HCT116 (cell line): ENCODE results near the gene RIN1. TPM values are rescaled to one million over a fixed set of nuclear protein-coding genes. Genes with fewer than 3 reads are reported as not detected.

Experiments
- ATAC-seq: fragments of 200-7000 bp; cut with Tn5 transposase; 2 replicates; pipeline ENCODE4 v1.9.1; 2020; ENCODE audit warnings: mild to moderate bottlenecking, moderate library complexity
- BruUV-seq: library from RNA; stranded (reverse); fragments of 400-500 nt; replicated peaks from 2 replicates; lab custom pipeline; 2021; lab: Mats Ljungman, UMichigan
- CTCF ChIA-PET: fragments of 300-600 bp; sonication (Branson Sonifier 250); formaldehyde crosslinking; loops from one replicate; lab custom pipeline; 2021; ENCODE audit warnings: antibody characterized with exemption; lab: Charles Lee
- POLR2A ChIA-PET: fragments of 300-600, 350-600 bp; sonication (Branson Sonifier 250); formaldehyde crosslinking; loops from one replicate; lab custom pipeline; 2021; ENCODE audit warnings: antibody characterized with exemption; lab: Charles Lee
- RAD21 ChIA-PET, 2 experiments: fragments of 300-600 bp; sonication (Branson Sonifier 250); formaldehyde crosslinking; loops; one replicate each; lab custom pipeline; 2023; ENCODE audit warnings: low total read pairs in 2 of 2; ENCODE audit not compliant: uncharacterized antibody in 2 of 2, unreplicated experiment in 2 of 2, low non-redundant PET in 1 of 2; lab: Charles Lee
- DNase-seq: peaks from one replicate; pipeline ENCODE4 v3.0.0-alpha.2; 2010; ENCODE audit warnings: low read depth, low spot score
- H2AFZ ChIP-seq: fragments of 200-600 bp; shearing (Covaris generic), sonication (generic); 2 replicates; pipeline ENCODE4 v1.6.1; 2017; ENCODE audit warnings: low read depth, mixed run types, mixed read lengths, antibody characterized with exemption, low read length; ENCODE audit not compliant: poor library complexity, severe bottlenecking
- H3K27ac ChIP-seq: 2 replicates; pipeline ENCODE4 v1.5.1; 2012; ENCODE audit warnings: low read depth, low read length
- H3K27me3 ChIP-seq: fragments of 200-600 bp; sonication (generic); 2 replicates; pipeline ENCODE4 v1.6.1; 2016; ENCODE audit warnings: mixed run types, low read length, mixed read lengths; ENCODE audit not compliant: insufficient read depth
- H3K36me3 ChIP-seq, 2 experiments: fragments of 200-500 bp in 1 of 2; fragments of 200-600 bp in 1 of 2; sonication (Bioruptor generic) in 1 of 2; sonication (generic) in 1 of 2; 2 replicates each; pipeline versions ENCODE4 v1.5.1 to v1.6.1; 2014 to 2016; ENCODE audit warnings: low read length in 2 of 2, inconsistent platforms in 1 of 2, mixed read lengths in 1 of 2, mixed run types in 1 of 2; ENCODE audit not compliant: insufficient read depth in 2 of 2, control insufficient read depth in 1 of 2
- H3K4me1 ChIP-seq, 2 experiments: fragments of 200-600 bp in 1 of 2; sonication (generic) in 1 of 2; 2 replicates each; pipeline versions ENCODE4 v1.5.1 to v1.6.1; 2012 to 2017; ENCODE audit warnings: low read length in 2 of 2, inconsistent platforms in 1 of 2, mild to moderate bottlenecking in 1 of 2, mixed read lengths in 1 of 2, mixed run types in 1 of 2, moderate library complexity in 1 of 2; ENCODE audit not compliant: insufficient read depth in 2 of 2, control insufficient read depth in 1 of 2
- H3K4me2 ChIP-seq: fragments of 200-600 bp; sonication (generic); 2 replicates; pipeline ENCODE4 v1.6.1; 2017; ENCODE audit warnings: mixed run types, low read length, mixed read lengths
- H3K4me3 ChIP-seq, 2 experiments: fragments of 200-600 bp in 1 of 2; sonication (generic) in 1 of 2; replicated peaks in 1 of 2; 2 replicates each; pipeline ENCODE4 v1.5.1; 2011 to 2016; ENCODE audit warnings: low read length in 2 of 2, control low read depth in 1 of 2, low read depth in 1 of 2, mild to moderate bottlenecking in 1 of 2, mixed read lengths in 1 of 2, mixed run types in 1 of 2
- H3K79me2 ChIP-seq: fragments of 200-600 bp; sonication (generic); 2 replicates; pipeline ENCODE4 v1.6.1; 2017; ENCODE audit warnings: mild to moderate bottlenecking, mixed run types, low read length, moderate library complexity, mixed read lengths; ENCODE audit not compliant: insufficient read depth
- H3K9ac ChIP-seq: fragments of 200-600 bp; sonication (generic); 2 replicates; pipeline ENCODE4 v1.6.1; 2016; ENCODE audit warnings: low read length, mixed read lengths
- H3K9me2 ChIP-seq: fragments of 200-600 bp; sonication (generic), shearing (Covaris generic); 2 replicates; pipeline ENCODE4 v1.6.1; 2017; ENCODE audit warnings: mixed run types, mild to moderate bottlenecking, moderate library complexity; ENCODE audit not compliant: insufficient read depth
- H3K9me3 ChIP-seq, 2 experiments: fragments of 200-500 bp in 1 of 2; fragments of 200-600 bp in 1 of 2; sonication (Bioruptor generic) in 1 of 2; sonication (generic) in 1 of 2; 2 replicates each; pipeline ENCODE4 v1.6.1; 2014 to 2017; ENCODE audit warnings: low read length in 2 of 2, mixed read lengths in 2 of 2, inconsistent platforms in 1 of 2, low read depth in 1 of 2, mild to moderate bottlenecking in 1 of 2, mixed run types in 1 of 2, moderate library complexity in 1 of 2; ENCODE audit not compliant: control insufficient read depth in 1 of 2, insufficient read depth in 1 of 2
- H4K20me1 ChIP-seq: fragments of 200-600 bp; sonication (generic), shearing (Covaris generic); 2 replicates; pipeline ENCODE4 v1.6.1; 2017; ENCODE audit warnings: mixed run types, mild to moderate bottlenecking, moderate library complexity; ENCODE audit not compliant: insufficient read depth
- ATF3 ChIP-seq: IDR thresholded peaks from 2 replicates; pipeline ENCODE4 v1.6.1; 2012
- ZNF274 ChIP-seq: fragments of 200-500 bp; sonication (Bioruptor generic); IDR thresholded peaks from 2 replicates; pipeline ENCODE4 v1.6.1; 2014; ENCODE audit warnings: mild to moderate bottlenecking, low read depth, low read length, inconsistent platforms
- intact Hi-C: fragments of 100-400 bp; cut with micrococcal nuclease; formaldehyde crosslinking; loops from 2 replicates; pipeline ENCODE4 v1.10.0; 2022
- total RNA-seq: library from RNA; stranded (reverse); gene quantifications from one replicate; pipeline ENCODE4 v1.2.1, GENCODE V29; 2021; ENCODE audit not compliant: unreplicated experiment

RIN1 gene
- total RNA-seq, 1 experiment from 2014 or later, result 38.7 TPM

- no peak for TF ChIP-seq ZNF274
- no peak for TF ChIP-seq ATF3
- TF ChIP-seq, all 23 proteins: peak for 0
Observed at GRCh38 chr11:66339162-66339675, 3.0 kb upstream of the RIN1 start (continued).

GRCh38 chr11:66338276-66339161 lies 2.3 kb upstream of the RIN1 start:
- Histone ChIP-seq H4K20me1 (no peaks in the 10 kb centered on the region), H3K9me3 (no peaks in the 10 kb centered on the region)
- RAD21 ChIA-PET, result no interaction called here
- TF ChIP-seq ZNF274, result no peak
- TF ChIP-seq, all 23 proteins: peak for 0
- no peaks in the 10 kb centered on the region for H3K9me2 ChIP-seq
- peak overlapping the region; percentile 89; the same call in 1 of the 2 replicates for H3K27ac ChIP-seq
- ChIA-PET POLR2A (interaction anchor here (0.7 kb wide), 1 partner anchor 77 kb away, joined by 3 read pairs; no protein-coding TSS in a partner anchor), CTCF (interaction anchor here (0.7 to 2.3 kb wide), 2 partner anchors 26 to 50 kb away, joined by 3 to 11 read pairs; no protein-coding TSS in a partner anchor)
- peaks cover 11 to 14% of the 10 kb centered on the region in 2 experiments; a peak in 3 of 4 replicates for H3K36me3 ChIP-seq
- H3K4me3 ChIP-seq, result no peak overlapping the region
- H3K4me2 ChIP-seq, result no peak overlapping the region
- BruUV-seq, result no TSS peak
- no peak for ATAC-seq
- H3K4me1 ChIP-seq, result peaks cover 16 to 40% of the 10 kb centered on the region in 2 experiments
- no peak overlapping the region for H3K9ac ChIP-seq
- H3K27me3 ChIP-seq, result no peaks in the 10 kb centered on the region
- no peak overlapping the region for H2AFZ ChIP-seq
- intact Hi-C loops, result no loop called here
- no peak for DNase-seq
- peaks cover 26% of the 10 kb centered on the region for H3K79me2 ChIP-seq
